Upper lobe of left lung (tissue), 4 donors: Measurements from ENCODE around the gene SHOC2.

ENCODE experiments used
- CTCF ChIP-seq, 6 experiments: fragments of 450-650 bp in 4 of 6; fragments of 200-600 bp in 2 of 6; sonication (generic) in 2 of 6; IDR thresholded peaks; one replicate each; pipeline ENCODE4 v1.5.1; 2016 to 2019; ENCODE audit warnings: antibody characterized with exemption in 6 of 6
- EP300 ChIP-seq, 4 donors: sonication (generic); formaldehyde crosslinking; IDR thresholded peaks; one replicate each; pipeline ENCODE4 v1.5.1; 2017; ENCODE audit warnings: antibody characterized with exemption in 4 of 4, control low read depth in 2 of 4
- POLR2A ChIP-seq, 4 donors: fragments of 450-650 bp; IDR thresholded peaks; one replicate each; pipeline ENCODE4 v1.5.1; 2016 to 2017; ENCODE audit warnings: antibody characterized with exemption in 4 of 4, mild to moderate bottlenecking in 2 of 4
- POLR2AphosphoS5 ChIP-seq, 2 donors: sonication (generic); formaldehyde crosslinking; IDR thresholded peaks; one replicate each; pipeline ENCODE4 v1.5.1; 2017; ENCODE audit warnings: antibody characterized with exemption in 2 of 2

GRCh38 chr10:111023060-111023459 lies 103.7 kb downstream of the SHOC2 start:
- TF ChIP-seq CTCF (IDR thresholded peaks at IDR 0.05), result no peak
- TF ChIP-seq POLR2AphosphoS5 (IDR thresholded peaks at IDR 0.05), result no peak
- TF ChIP-seq POLR2A (IDR thresholded peaks at IDR 0.05), result no peak
- no peak for TF ChIP-seq EP300 (IDR thresholded peaks at IDR 0.05)
